NCI-H187 treated with DMSO at 0.1 percent for 48 hours (cell line): ENCODE results near the gene SCYL3.
"Not testable (repeated sequence)": the region's sequence is repeated elsewhere in the genome, so short reads cannot be mapped to it uniquely, and the experiment has no call there.

ENCODE experiments used
- DNase-seq: peaks from one replicate; lab custom pipeline; 2025; lab: John Stamatoyannopoulos, UW

Gene SCYL3

DNA sequence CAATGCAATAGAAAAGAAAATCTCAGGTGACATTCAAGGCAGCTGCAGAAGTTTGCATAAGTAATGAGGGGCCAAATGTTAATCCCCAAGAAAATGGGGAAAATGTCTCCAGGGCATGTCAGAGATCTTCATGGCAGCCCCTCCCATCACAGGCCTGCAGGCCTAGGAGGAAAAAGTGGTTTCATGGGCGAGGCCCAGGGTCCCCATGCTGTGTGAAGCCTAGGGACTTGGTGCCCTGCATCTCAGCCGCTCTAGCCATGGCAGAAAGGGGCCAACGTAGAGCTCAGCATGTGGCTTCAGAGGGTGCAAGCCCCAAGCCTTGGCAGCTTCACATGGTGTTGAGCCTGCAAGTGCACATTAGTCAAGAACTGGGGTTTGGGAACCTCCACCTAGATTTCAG is 21.7 kb downstream of the SCYL3 start:
- not testable (repeated sequence) for DNase-seq

DNA sequence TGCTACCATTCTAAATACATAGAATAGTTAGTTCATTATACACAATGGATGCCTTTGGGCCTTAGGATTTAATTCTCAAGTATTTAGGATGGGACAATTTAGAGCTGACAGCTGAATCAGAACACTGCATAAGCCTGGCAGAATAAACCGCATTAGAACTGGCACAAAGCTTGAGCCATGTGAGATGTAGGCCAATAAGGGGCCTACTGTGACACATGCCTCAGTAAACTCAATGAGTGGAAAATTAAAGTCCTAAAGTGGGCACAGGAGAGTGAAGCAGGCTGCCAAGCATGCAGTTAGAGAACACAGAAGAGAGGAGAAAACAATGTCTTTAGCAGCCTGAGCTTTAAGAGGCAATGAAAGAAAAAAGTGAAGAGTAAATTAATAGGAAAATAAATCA is 24.3 kb downstream of the SCYL3 start:
- DNase-seq, result no peak

DNA sequence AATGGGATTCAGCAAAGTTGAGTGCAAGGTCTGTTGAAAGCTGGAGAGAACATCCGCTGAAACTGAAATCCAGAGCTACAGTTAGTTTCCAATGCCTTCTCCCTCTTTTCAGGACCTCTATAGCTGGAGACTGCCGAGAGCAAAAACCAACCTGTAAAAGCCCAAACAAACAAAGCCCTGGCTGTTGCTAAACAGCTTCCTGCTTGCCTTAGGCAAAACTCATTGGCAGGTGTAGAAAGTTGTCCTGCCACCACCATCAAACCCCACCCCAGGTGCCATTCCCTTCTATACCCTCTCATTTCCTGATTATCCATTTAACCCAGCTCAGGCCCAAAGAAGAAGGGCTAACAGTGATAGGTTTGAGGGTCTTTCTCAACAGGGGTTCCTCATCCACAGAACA is 24.7 kb downstream of the SCYL3 start:
- DNase-seq, result no peak

DNA sequence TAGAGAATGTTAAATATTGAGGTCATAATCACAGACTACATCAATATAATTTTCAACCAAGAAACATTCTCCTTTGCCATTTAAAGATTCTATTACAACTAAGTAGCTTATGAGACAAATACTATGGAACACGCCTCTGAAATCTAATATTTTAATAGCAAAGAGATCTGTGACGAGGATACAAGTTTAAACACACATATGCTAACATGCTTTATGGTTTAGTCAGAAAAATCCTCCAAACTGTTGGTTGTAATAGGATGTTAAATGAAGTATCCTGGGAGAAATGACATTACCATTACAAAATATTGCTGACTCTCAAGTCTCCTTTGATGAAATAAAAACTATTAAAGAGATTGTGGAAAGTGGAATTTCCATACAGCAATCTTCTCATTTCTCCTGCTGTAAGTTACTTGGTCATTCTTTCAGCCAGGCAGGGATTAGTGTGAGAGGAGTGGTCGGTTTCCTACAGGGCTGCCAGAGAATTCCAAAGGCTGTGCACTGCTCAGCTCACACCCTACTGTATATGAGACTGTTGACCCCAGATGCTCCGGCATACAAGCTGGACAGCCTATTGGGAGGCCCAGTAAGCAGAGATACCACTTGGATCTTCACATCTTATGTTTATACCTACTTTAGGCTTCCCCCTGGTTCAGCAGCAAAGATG is 26.6 kb downstream of the SCYL3 start:
- no peak for DNase-seq

DNA sequence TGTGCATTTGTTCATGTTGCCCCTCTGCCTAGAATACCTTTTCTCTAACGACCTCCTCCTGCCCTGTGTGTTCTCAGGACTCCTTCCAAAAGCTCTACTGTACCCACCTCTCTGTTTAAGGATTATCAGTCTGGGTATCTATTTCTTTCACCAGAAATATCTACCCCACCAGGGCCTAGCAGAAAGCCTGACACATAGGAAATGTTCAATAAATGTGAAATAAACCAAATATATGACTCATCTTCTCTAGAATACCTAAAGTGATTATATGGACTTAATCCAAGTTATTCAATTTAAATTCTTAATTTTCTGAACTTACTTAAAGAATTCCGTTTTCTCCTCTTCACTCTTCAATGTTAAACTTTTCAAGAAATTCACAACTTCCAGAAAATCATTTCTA is 27.1 kb downstream of the SCYL3 start:
- no peak for DNase-seq

DNA sequence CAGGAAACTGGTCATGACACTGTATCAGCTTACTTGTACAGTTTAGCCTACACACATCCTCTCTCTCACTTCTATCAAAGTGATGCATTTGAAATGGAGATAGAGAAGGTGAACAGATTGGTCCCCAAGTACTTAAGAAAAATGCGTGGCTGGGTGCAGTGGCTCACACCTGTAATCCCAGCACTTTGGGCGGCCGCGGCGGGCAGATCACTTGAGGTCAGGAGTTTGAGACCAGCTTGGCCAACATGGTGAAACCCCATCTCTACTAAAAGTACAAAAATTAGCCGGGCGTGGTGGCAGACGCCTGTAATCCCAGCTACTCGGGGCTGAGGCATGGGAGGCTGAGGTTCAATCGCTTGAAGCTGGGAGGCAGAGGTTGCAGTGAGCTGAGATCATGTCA is 29.2 kb downstream of the SCYL3 start:
- not testable (repeated sequence) for DNase-seq

DNA sequence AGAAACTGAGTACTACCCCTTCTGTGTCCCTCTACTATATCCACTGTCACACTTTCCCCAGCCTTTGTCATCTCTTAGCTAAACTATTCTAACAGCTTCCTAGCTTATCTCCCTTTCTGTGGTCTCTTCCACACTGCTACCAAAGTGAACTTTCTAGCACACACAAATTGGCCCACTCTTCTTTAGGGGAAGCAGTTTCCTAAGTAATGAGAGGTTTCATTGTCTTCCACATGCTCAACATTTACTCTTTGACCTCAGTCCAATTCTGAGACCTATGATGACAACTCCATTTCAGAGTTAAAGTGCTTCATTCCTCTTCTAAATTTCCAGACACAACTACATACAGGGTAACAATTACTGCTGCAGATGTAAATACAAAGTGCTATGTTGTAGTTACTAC is 32.9 kb downstream of the SCYL3 start:
- DNase-seq, result no peak

DNA sequence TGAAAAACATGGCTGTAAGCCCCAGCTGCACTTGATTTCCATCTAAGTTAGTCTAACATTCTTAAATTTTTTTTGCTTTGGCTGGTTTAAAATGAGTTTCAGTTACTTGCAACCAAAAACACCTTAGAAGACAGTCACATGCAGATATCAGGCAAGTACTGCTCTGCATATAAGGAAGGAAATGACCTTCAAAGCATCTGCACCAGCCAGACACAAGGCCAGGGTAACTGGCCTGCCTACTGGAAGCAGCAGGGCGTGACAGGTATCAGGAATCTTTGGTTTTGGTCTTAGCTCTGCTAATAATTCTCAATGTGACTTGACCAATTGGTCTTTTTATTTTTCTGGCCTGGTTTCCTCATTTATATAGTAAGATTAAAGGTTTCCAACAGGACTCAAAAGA is 33.5 kb downstream of the SCYL3 start:
- DNase-seq, result no peak

DNA sequence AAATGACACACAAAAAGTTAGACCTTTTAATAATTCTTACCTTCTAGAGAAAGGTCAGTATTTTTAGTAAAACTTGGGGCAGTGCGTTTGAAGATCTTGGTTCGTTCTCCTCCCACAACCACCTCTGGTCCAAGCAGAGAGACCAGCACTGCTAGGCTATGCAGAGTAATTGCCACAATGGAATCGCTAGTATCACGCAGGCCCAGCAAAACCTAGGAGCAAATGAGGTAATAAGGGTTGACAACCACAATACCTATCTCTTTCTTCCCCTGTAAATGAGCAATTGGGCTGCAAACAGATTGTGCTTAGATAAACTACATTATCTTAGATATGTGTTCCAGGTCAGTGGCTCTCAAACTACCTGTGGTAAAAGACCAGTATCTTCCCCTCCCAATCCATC is 34.7 kb downstream of the SCYL3 start:
- no peak for DNase-seq

DNA sequence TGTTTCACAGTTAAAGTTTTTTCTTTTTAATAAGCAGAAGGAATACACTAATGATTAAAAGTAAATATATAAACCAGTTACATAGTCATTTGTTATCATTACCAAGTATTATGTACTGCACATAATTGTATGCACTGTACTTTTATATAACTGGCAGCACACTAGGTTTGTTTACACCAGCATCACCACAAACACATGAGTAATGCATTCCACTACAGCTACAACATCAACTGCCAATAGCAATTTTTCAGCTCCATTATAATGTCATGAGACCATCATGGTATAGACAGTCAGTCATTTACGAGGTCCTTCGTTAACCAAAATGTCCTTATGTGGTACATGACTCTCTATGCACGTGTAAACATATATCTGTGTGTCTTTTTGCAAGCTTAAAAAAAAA is 35.2 kb downstream of the SCYL3 start:
- DNase-seq, result no peak

DNA sequence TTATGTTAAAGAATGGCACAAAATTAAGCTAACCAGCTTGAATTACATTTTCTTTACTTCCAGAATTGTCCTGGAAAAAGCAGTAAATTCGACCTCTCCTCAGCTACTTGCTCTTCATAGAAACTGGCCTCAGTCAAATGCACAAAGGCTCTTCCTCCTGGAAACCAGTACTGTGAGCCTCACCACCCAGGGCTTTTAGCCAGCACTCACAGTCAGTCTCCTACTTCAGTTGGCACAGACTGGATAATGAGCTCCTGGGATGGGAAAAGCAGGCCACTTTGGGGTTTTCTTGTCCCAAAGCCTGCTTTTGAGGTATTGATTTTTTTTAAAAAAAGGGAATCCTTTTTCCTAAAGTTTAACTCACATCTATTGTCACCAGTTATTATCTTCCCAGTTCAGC is 40.4 kb downstream of the SCYL3 start:
- no peak for DNase-seq

DNA sequence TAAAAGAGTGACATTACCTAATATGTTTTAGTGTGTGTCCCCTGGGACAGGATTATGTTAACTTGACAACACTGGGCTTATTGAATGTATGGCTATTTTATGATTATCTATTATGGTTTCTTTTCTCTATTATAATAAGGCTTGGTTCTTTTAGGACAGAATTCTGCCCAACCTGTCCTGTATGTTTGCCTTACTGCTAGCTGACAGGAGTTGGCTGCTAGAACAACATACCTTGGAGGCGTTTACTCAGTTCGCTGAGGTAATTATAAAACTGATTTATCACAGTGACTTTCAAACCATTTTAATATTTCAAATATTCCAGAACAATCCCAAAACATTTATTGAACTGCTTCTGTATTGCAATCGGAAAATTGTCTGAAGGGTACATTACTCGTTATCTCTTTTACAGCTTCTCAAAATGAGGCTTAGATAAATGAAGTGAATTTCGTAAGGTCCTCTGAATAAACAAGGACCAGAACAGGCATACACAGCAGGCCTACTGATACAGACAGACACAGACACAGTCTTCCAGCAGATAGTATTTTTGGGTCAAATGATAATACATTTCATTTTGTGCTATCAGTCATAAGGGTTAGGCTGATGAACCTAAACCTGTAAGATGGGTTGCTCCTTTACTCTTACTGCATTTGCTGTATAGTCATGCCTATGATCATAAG is 44.2 kb downstream of the SCYL3 start:
- no peak for DNase-seq

DNA sequence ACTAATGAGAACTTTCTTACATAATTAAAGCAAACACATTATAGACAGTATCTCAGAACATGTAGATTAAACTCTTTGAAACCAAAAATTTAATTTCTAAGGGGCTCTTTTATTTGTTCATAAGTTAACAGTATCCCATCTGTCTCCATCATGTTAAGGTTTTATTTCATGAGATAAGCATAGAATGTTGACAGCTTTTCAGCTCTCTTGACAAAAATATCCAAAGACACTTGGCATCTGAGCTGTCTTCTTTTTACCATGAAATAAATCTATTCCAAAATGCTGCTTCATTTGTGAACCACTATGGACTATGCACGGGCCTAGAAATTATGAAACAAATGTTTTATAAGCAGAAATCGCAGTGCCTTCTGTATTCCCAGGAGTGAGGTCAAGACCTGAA is 45.2 kb downstream of the SCYL3 start:
- no peak for DNase-seq

DNA sequence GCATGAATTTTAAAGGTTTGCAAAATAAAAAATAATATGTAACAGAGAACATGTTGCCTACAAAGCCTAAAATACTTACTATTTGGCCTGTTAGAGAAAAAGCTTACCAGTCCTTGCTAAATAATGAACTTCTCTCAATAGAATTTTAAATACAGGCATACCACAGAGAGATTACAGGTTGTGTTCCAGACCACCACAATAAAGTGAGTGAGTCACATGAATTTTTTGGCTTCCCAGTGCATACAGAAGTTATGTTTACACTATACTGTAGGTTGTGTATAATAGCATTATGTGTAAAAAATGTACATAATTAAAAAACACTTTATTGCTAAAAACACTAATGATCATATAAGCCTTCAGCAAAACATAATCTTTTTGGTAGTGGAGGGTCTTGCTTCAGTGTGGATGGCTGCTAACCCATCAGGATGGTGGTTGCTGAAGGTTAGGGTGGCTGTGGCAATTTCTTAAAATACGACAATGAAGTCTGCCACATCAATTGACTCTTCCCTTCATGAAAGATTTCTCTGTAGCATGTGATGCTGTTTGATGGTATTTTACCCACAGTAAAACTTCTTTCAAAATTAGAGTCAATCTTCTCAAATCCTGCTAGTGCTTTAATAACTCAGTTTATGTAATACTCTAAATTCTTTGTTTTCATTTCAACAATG is 48.6 kb downstream of the SCYL3 start:
- DNase-seq, result no peak

DNA sequence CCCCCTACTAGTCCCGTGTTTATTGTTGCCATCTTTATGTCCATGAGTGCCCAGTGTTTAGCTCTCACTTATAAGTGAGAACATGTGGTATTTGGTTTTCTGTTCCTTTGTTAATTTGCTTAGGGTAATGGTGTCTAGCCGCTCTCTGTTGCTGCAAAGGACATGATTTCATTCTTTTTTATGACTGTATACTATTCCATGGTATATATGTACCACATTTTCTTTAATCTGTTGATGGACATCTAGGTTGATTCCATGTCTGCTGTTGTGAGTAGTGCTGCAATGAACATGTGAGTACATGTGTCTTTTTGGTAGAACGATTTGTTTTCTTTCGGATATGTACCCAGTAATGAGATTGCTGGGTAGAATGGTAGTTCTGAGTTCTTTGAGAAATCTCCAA is 54.8 kb downstream of the SCYL3 start:
- no peak for DNase-seq

DNA sequence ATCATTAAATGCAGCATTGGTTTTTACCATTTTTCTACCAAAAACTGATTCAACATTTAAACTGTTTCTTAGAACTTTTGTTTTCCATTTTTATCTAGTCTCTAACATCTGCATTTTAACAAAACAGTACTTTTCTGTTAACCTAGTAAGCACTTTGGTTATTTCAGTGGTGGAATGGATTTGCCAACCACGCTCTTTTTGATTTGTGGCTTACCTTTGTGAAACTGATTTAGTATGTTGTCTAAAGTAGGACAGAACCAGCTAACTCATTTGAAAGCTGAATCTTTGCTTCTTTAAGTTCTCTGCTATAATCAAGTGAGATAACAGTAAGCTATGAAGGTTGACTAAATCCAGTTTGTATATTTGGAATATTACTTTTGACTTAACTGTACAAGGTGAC is 57.5 kb downstream of the SCYL3 start:
- no peak for DNase-seq

DNA sequence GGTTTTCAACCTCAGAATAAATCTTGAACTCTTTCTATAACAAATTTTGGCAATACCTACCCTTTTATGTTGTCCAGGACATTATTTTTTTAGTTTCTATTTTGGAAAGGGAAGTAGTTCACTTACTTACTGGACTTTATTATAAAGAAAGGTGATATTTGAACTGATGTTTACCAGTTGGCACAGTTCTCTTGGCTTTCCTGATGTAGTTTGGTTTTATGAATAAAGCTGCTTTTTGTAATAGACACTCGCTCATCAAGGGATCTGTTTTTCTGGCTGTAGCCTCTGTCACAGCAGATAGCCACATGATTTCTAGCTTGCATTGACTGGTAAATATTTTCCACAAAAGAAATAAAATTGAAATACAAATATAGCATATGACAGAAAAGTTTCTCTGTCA is 58.0 kb downstream of the SCYL3 start:
- no peak for DNase-seq

DNA sequence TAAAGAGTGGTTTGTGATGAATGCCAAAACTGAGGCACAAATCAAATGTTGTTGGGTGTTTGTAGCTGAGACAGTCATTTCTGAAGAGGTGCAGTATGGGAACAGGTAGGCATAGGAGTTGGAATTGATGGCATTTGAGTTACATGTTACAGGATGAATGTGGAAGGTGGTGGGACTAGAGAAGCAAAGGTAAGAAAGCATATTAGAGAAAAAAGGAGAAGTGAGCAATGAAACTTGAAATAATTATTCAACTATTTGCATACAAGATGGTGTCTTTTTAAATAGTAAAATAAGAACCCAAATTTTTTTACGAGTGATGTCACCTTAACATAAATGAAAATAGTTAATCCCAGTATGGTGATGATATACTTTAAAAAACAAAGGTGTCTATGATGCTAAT is 58.8 kb downstream of the SCYL3 start:
- DNase-seq, result no peak

DNA sequence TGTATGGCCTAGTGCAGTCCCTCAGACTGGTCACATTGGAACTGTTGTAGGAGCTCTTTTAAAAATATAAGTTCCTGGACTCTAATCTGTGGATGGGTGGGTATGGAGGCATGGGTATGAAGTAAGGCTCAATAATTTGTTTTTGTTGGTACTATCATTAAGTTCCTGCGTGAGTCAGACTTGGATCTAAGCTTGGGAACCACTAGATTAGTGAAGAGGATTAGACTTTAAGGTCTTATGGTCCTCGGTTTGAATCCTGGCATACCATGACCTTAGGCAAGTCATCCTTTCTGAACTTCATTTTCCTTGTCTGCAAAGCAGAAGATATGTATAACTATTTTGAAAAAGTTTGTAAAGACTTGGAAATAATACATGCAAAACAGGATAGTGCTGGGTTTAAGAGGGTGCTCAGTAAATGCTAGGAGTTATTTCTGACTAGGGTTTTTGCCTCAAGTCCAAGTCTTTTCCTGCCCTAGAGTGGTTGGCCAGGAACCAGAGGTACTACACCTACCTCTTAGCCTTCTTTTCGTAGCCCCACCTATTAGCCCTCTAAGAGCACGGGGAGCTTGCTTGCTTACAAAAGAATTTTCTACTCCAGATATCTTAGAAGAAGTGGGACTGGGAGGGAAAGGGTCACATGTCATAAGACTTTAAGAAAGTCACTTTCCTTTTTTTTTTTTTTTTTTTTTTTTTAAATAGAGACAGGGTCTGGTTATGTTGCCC is 60.4 kb downstream of the SCYL3 start:
- no peak for DNase-seq

DNA sequence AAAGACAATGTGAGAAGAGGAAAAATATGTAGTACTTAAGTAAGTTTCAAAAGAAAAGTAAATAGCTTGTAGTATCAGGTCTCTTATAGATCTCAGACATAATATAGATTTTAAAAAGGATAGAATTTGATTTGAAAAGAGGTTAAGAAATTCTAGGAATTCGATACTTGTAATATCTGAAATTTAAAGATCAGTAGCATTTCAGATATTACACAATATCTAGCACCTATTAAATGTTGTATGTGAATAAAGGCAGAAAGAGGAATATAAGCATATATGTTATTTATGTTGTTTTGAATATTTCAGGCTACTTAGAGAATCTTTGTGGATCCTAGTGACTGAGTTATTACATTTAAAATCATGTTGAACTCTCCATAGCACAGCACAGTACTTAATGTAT is 64.0 kb downstream of the SCYL3 start:
- DNase-seq, result no peak

DNA sequence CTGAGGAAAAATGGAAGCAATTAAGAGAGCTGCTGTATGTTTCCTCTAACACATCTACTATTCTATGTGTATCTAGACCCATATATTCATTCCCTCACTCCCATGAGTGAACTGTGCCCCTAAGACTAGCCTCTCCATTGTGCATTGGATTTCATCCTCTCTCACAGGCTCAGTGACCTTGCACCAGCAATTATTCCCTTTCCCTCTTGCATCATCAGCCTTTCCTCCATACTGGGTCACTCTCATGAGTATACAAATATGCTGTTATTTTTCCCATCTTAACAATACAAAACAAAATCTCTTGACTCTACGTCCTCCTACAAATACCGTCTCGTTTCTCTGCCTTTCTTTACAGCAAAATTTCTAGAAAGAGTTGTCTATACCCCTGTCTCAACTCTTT is 69.5 kb downstream of the SCYL3 start:
- no peak for DNase-seq

DNA sequence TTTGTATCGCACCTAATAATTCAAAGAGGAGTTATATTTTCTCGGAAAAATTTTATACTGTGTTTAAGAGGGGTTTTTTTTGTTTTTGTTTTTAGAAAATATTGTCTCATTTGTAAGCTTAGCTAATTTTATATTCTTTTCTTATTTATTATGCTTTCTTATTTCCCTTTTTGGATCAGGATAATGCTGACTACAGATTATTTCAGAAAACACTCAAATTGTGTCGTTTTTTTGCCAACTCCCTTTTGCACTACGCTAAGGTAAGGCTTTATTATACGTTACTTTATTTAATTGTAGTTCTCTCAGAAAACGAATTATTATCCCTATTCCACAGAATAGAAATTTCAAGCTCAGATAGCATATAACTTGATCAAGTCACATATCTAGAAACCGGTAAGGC is 72.2 kb downstream of the SCYL3 start:
- no peak for DNase-seq

DNA sequence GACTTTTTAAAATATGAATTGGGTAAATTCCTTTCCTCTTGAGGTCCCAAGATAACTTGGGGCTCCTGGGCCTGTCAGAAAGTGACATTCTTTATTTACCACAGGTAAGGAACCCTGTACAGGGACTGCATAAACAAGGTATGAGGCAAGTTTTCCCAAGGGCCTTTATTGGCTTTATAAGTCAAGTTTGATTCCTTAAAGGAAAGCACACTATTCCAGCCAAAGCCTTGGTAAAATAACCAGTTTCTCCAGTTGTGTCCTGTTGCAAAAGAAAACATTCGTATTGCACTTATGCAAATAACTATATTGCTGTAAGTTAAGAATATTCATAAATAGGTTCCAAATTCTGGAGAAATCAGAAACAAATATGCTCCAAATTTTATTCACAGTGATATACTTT is 77.1 kb downstream of the SCYL3 start:
- no peak for DNase-seq
